NCI-H524 treated with DMSO at 0.1 percent for 48 hours (cell line): ENCODE data around the gene MKX.
A peak's percentile ranks its signal among the peaks of the same experiment; 100 is the strongest.

Experiments
- DNase-seq: peaks from one replicate; lab custom pipeline; 2025; lab: John Stamatoyannopoulos, UW

The MKX gene

GRCh38 chr10:27742195-27743011 lies 3.2 kb downstream of the MKX start:
- no peak for DNase-seq

GRCh38 chr10:27741173-27742091 lies 4.2 kb downstream of the MKX start:
- no peak for DNase-seq

GRCh38 chr10:27736396-27736795 lies 9.2 kb downstream of the MKX start:
- DNase-seq, result no peak

- no peak for DNase-seq
Observed at GRCh38 chr10:27730041-27730440, 15.6 kb downstream of the MKX start.

- DNase-seq, result no peak
Observed at GRCh38 chr10:27728338-27728737, 17.3 kb downstream of the MKX start.

- DNase-seq, result no peak
Observed at GRCh38 chr10:27724287-27724686, 21.3 kb downstream of the MKX start.

GRCh38 chr10:27723436-27723835 lies 22.2 kb downstream of the MKX start:
- DNase-seq, result no peak

- DNase-seq, result no peak
Observed at GRCh38 chr10:27720529-27720928, 25.1 kb downstream of the MKX start.

GRCh38 chr10:27719052-27719451 lies 26.6 kb downstream of the MKX start:
- DNase-seq, result peak; percentile 48

- no peak for DNase-seq
Observed at GRCh38 chr10:27717861-27718260, 27.8 kb downstream of the MKX start.

GRCh38 chr10:27717224-27717623 lies 28.4 kb downstream of the MKX start:
- DNase-seq, result no peak

- DNase-seq, result no peak
Observed at GRCh38 chr10:27716521-27716920, 29.1 kb downstream of the MKX start.

- DNase-seq, result peak; percentile 70
Observed at GRCh38 chr10:27715505-27715904, 30.1 kb downstream of the MKX start.

GRCh38 chr10:27714349-27714748 lies 31.3 kb downstream of the MKX start:
- DNase-seq, result no peak

GRCh38 chr10:27713941-27714340 lies 31.7 kb downstream of the MKX start:
- DNase-seq, result peak; percentile 37

- no peak for DNase-seq
Observed at GRCh38 chr10:27710014-27710413, 35.6 kb downstream of the MKX start.

GRCh38 chr10:27709304-27709703 lies 36.3 kb downstream of the MKX start:
- DNase-seq, result no peak

GRCh38 chr10:27701938-27702537 lies 43.6 kb downstream of the MKX start:
- no peak for DNase-seq

GRCh38 chr10:27699776-27700175 lies 45.8 kb downstream of the MKX start:
- DNase-seq, result no peak

- DNase-seq, result no peak
Observed at GRCh38 chr10:27698961-27699360, 46.7 kb downstream of the MKX start.

GRCh38 chr10:27696466-27696865 lies 49.2 kb downstream of the MKX start:
- DNase-seq, result no peak

GRCh38 chr10:27695706-27696105 lies 49.9 kb downstream of the MKX start:
- DNase-seq, result no peak

GRCh38 chr10:27695088-27695487 lies 50.5 kb downstream of the MKX start:
- no peak for DNase-seq
